ENCODE results near the gene GYG2.
"Not testable (repeated sequence)": the region's sequence is repeated elsewhere in the genome, so short reads cannot be mapped to it uniquely, and the experiment has no call there.

The GYG2 gene

GRCh38 chrX:2793752-2794151 is 35.0 kb upstream of the GYG2 start:
- no peaks in the 10 kb centered on the region for H3K36me3 ChIP-seq (ENCODE audit: low read depth)
- H3K4me1 ChIP-seq (ENCODE audit: insufficient read depth, poor library complexity, severe bottlenecking), result no peaks in the 10 kb centered on the region
- no peak overlapping the region for H3K4me3 ChIP-seq (ENCODE audit: severe bottlenecking)
- no peaks in the 10 kb centered on the region for H3K9me3 ChIP-seq (ENCODE audit: severe bottlenecking)
- H3K27ac ChIP-seq (ENCODE audit: poor library complexity, severe bottlenecking), result no peak overlapping the region
- TF ChIP-seq, protein P1, sequence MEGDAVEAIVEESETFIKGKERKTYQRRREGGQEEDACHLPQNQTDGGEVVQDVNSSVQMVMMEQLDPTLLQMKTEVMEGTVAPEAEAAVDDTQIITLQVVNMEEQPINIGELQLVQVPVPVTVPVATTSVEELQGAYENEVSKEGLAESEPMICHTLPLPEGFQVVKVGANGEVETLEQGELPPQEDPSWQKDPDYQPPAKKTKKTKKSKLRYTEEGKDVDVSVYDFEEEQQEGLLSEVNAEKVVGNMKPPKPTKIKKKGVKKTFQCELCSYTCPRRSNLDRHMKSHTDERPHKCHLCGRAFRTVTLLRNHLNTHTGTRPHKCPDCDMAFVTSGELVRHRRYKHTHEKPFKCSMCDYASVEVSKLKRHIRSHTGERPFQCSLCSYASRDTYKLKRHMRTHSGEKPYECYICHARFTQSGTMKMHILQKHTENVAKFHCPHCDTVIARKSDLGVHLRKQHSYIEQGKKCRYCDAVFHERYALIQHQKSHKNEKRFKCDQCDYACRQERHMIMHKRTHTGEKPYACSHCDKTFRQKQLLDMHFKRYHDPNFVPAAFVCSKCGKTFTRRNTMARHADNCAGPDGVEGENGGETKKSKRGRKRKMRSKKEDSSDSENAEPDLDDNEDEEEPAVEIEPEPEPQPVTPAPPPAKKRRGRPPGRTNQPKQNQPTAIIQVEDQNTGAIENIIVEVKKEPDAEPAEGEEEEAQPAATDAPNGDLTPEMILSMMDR (IDR thresholded peaks at IDR 0.05; ENCODE audit: poor library complexity, severe bottlenecking), result no peak
- ATAC-seq (ENCODE audit: low read depth), result no peak
- no peak for DNase-seq (ENCODE audit: low spot score)
- H3K27me3 ChIP-seq (ENCODE audit: insufficient read depth, poor library complexity, severe bottlenecking), result no peaks in the 10 kb centered on the region

DNA sequence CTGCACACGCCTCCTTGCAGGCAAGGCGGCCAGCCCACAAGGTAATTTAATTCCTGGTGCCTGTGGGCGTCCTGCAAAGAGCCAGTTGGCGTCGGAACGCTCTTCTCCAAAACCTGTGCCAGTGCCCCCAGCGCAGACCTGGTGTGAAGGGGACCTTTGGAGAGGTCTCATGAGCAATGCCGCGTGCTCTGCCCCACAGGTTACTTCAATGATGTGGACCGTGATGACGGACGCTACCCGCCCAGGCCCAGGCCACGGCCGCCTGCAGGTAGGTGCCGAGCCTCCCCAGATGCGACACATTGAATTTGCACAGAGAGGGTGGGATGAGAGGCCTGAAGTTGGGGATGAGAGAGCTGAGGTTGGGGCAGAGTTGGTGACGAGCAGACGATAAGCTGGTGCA is 34.4 kb upstream of the GYG2 start:
- no peaks in the 10 kb centered on the region for H3K9me3 ChIP-seq (ENCODE audit: severe bottlenecking)
- no peaks in the 10 kb centered on the region for H3K27me3 ChIP-seq (ENCODE audit: insufficient read depth, poor library complexity, severe bottlenecking)
- no peak overlapping the region for H3K27ac ChIP-seq (ENCODE audit: poor library complexity, severe bottlenecking)
- DNase-seq (ENCODE audit: low spot score), result no peak
- no peak overlapping the region for H3K4me3 ChIP-seq (ENCODE audit: severe bottlenecking)
- ATAC-seq (ENCODE audit: low read depth), result no peak
- H3K4me1 ChIP-seq (ENCODE audit: insufficient read depth, poor library complexity, severe bottlenecking), result no peaks in the 10 kb centered on the region
- TF ChIP-seq, protein P1 (IDR thresholded peaks at IDR 0.05; ENCODE audit: poor library complexity, severe bottlenecking), result no peak
- no peaks in the 10 kb centered on the region for H3K36me3 ChIP-seq (ENCODE audit: low read depth)

DNA sequence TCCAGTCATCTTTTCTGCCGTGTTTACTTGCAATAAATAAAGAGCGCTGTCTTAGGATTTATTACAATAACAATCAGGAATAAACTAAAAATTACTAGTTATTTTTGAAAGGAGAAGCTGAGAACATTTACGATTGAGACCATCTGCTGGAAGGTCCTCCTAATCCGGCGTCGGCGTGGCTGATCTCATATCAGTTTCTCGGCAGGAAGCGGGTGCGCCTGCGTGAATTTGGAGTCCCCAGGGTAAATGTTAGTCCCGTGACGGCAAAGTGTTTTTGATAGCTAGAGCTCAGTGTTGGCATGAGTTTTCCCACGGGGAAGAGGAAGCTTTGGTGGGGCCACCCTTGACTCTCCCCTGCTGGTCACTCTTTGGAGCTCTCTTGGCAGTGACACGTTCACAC is 31.9 kb upstream of the GYG2 start:
- H3K4me1 ChIP-seq (ENCODE audit: insufficient read depth, poor library complexity, severe bottlenecking); H3K9me3 ChIP-seq (ENCODE audit: severe bottlenecking); ATAC-seq (ENCODE audit: low read depth); H3K27me3 ChIP-seq (ENCODE audit: insufficient read depth, poor library complexity, severe bottlenecking); H3K4me3 ChIP-seq (ENCODE audit: severe bottlenecking); H3K36me3 ChIP-seq (ENCODE audit: low read depth); H3K27ac ChIP-seq (ENCODE audit: poor library complexity, severe bottlenecking); DNase-seq (ENCODE audit: low spot score): not testable (repeated sequence)

DNA sequence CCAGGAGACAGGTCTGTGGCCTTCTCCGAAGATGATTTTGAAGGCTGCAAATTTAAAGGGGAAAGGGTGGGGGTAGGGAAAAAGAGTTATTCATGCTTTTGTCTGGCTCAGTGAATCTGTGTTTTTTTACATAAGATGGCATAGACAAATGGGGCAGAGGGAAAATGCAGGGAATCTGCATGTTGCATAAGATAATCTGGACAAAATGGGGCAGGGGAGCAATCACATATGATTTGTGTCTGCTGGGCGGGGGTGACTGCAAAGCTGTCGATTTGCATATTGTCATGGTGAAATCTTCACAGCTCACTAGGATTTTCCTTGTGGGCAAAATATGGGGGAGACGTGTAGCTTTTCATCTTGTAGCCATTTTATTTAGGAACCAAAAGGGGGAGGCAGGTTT is 29.4 kb upstream of the GYG2 start:
- no peak for ATAC-seq (ENCODE audit: low read depth)
- H3K27me3 ChIP-seq (ENCODE audit: insufficient read depth, poor library complexity, severe bottlenecking), result no peaks in the 10 kb centered on the region
- no peaks in the 10 kb centered on the region for H3K9me3 ChIP-seq (ENCODE audit: severe bottlenecking)
- TF ChIP-seq, protein P1 (IDR thresholded peaks at IDR 0.05; ENCODE audit: poor library complexity, severe bottlenecking), result no peak
- no peaks in the 10 kb centered on the region for H3K36me3 ChIP-seq (ENCODE audit: low read depth)
- no peak overlapping the region for H3K4me3 ChIP-seq (ENCODE audit: severe bottlenecking)
- no peak overlapping the region for H3K27ac ChIP-seq (ENCODE audit: poor library complexity, severe bottlenecking)
- DNase-seq (ENCODE audit: low spot score), result no peak
- H3K4me1 ChIP-seq (ENCODE audit: insufficient read depth, poor library complexity, severe bottlenecking), result no peaks in the 10 kb centered on the region

- not testable (repeated sequence) for H3K27me3 ChIP-seq (ENCODE audit: insufficient read depth, poor library complexity, severe bottlenecking); H3K4me1 ChIP-seq (ENCODE audit: insufficient read depth, poor library complexity, severe bottlenecking); H3K27ac ChIP-seq (ENCODE audit: poor library complexity, severe bottlenecking); DNase-seq (ENCODE audit: low spot score); H3K4me3 ChIP-seq (ENCODE audit: severe bottlenecking); ATAC-seq (ENCODE audit: low read depth); H3K36me3 ChIP-seq (ENCODE audit: low read depth); H3K9me3 ChIP-seq (ENCODE audit: severe bottlenecking)
Measured at GRCh38 chrX:2799980-2800379, 28.8 kb upstream of the GYG2 start.

GRCh38 chrX:2801223-2801622 is 27.5 kb upstream of the GYG2 start:
- TF ChIP-seq, protein P1 (IDR thresholded peaks at IDR 0.05; ENCODE audit: poor library complexity, severe bottlenecking), result no peak
- ATAC-seq (ENCODE audit: low read depth) (no peak), DNase-seq (ENCODE audit: low spot score) (no peak)
- H3K36me3 ChIP-seq (ENCODE audit: low read depth), result no peaks in the 10 kb centered on the region
- H3K4me1 ChIP-seq (ENCODE audit: insufficient read depth, poor library complexity, severe bottlenecking), result no peaks in the 10 kb centered on the region
- H3K9me3 ChIP-seq (ENCODE audit: severe bottlenecking), result no peaks in the 10 kb centered on the region
- H3K27ac ChIP-seq (ENCODE audit: poor library complexity, severe bottlenecking), result no peak overlapping the region
- no peaks in the 10 kb centered on the region for H3K27me3 ChIP-seq (ENCODE audit: insufficient read depth, poor library complexity, severe bottlenecking)
- H3K4me3 ChIP-seq (ENCODE audit: severe bottlenecking), result no peak overlapping the region

- not testable (repeated sequence) for H3K27ac ChIP-seq (ENCODE audit: poor library complexity, severe bottlenecking); H3K4me1 ChIP-seq (ENCODE audit: insufficient read depth, poor library complexity, severe bottlenecking); H3K36me3 ChIP-seq (ENCODE audit: low read depth); ATAC-seq (ENCODE audit: low read depth); H3K9me3 ChIP-seq (ENCODE audit: severe bottlenecking); H3K27me3 ChIP-seq (ENCODE audit: insufficient read depth, poor library complexity, severe bottlenecking); DNase-seq (ENCODE audit: low spot score); H3K4me3 ChIP-seq (ENCODE audit: severe bottlenecking)
Measured at GRCh38 chrX:2802376-2803090, 26.2 kb upstream of the GYG2 start.

DNA sequence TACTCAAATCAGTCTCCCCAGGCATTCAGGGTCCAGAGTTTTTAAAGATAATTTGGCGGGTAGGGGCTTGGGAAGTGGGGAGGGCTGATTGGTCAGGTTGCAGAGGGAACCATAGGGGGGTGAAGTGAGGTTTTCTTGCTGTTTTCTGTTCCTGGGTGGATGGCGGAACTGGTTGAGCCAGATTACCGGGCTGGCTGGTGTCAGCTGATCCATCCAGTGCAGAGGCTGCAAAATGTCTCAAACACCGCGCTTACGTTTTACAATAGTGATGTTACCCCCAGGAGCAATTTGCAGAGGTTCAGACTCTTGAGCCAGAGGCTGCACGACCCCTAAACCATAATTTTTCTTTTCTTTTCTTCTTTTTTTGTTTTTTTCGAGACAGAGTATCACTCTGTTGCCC is 25.2 kb upstream of the GYG2 start:
- ATAC-seq (ENCODE audit: low read depth), result not testable (repeated sequence)

More for the DNA sequence above, 25.2 kb upstream of the GYG2 start:
- not testable (repeated sequence) for DNase-seq (ENCODE audit: low spot score); H3K4me3 ChIP-seq (ENCODE audit: severe bottlenecking); H3K27ac ChIP-seq (ENCODE audit: poor library complexity, severe bottlenecking); H3K36me3 ChIP-seq (ENCODE audit: low read depth); H3K9me3 ChIP-seq (ENCODE audit: severe bottlenecking); H3K27me3 ChIP-seq (ENCODE audit: insufficient read depth, poor library complexity, severe bottlenecking); H3K4me1 ChIP-seq (ENCODE audit: insufficient read depth, poor library complexity, severe bottlenecking)
